HPDE6-E6E7 (cell line): ENCODE results near the gene METTL24.

ENCODE experiments used
- DNase-seq: peaks from one replicate; pipeline ENCODE4 v3.0.0; 2011; ENCODE audit warnings: missing footprints; ENCODE audit errors: extremely low spot score

The METTL24 gene

GRCh38 chr6:110357664-110358552 is at the start of gene METTL24:
TSS of gene METTL24 (minus strand) at chr6:110358349. CDS start at chr6:110358272, 77 bp downstream.
- DNase-seq: no peak

- DNase-seq: no peak
These were observed 46.5 kb upstream of the METTL24 start for GRCh38 chr6:110404607-110405006.

- no peak for DNase-seq
These were observed 43.5 kb upstream of the METTL24 start for GRCh38 chr6:110401585-110402176.

GRCh38 chr6:110400208-110400607 is 42.1 kb upstream of the METTL24 start:
- DNase-seq: no peak

GRCh38 chr6:110399219-110400071 is 41.3 kb upstream of the METTL24 start:
- DNase-seq: no peak

- DNase-seq: no peak
These were observed 40.6 kb upstream of the METTL24 start for GRCh38 chr6:110398778-110399177.

GRCh38 chr6:110395221-110395620 is 37.1 kb upstream of the METTL24 start:
- no peak for DNase-seq

GRCh38 chr6:110394409-110394808 is 36.3 kb upstream of the METTL24 start:
- DNase-seq: no peak

- no peak for DNase-seq
These were observed 34.6 kb upstream of the METTL24 start for GRCh38 chr6:110392727-110393126.

GRCh38 chr6:110390404-110390803 is 32.3 kb upstream of the METTL24 start:
- DNase-seq: no peak

GRCh38 chr6:110389689-110390382 is 31.7 kb upstream of the METTL24 start:
- no peak for DNase-seq

GRCh38 chr6:110387986-110388385 is 29.8 kb upstream of the METTL24 start:
- no peak for DNase-seq

- DNase-seq: no peak
These were observed 27.3 kb upstream of the METTL24 start for GRCh38 chr6:110385458-110385863.

- no peak for DNase-seq
These were observed 20.4 kb upstream of the METTL24 start for GRCh38 chr6:110378552-110378951.

- DNase-seq: no peak
These were observed 10.9 kb upstream of the METTL24 start for GRCh38 chr6:110369066-110369465.

GRCh38 chr6:110368284-110368683 is 10.1 kb upstream of the METTL24 start:
- no peak for DNase-seq

GRCh38 chr6:110367825-110368224 is 9.7 kb upstream of the METTL24 start:
- DNase-seq: no peak

GRCh38 chr6:110366975-110367374 is 8.8 kb upstream of the METTL24 start:
- no peak for DNase-seq

GRCh38 chr6:110366256-110366655 is 8.1 kb upstream of the METTL24 start:
- DNase-seq: no peak

- DNase-seq: no peak
These were observed 6.4 kb upstream of the METTL24 start for GRCh38 chr6:110364364-110365105.

- no peak for DNase-seq
These were observed 5.6 kb upstream of the METTL24 start for GRCh38 chr6:110363748-110364147.
